HEK293 (cell line): ENCODE measurements around the gene PDE4B.

Experiments
- CTCF ChIA-PET: fragments of 350-600 bp; formaldehyde crosslinking; extraction: SDS; loops from one replicate; lab custom pipeline; 2021; ENCODE audit warnings: antibody characterized with exemption; lab: Yijun Ruan, JAX
- POLR2A ChIA-PET: fragments of 300-600 bp; formaldehyde crosslinking; extraction: SDS; loops from one replicate; lab custom pipeline; 2020; ENCODE audit warnings: antibody characterized with exemption, inconsistent platforms; lab: Yijun Ruan, JAX
- H3K27ac ChIP-seq: fragments of 200-500 bp; sonication (Bioruptor generic); 2 replicates; pipeline ENCODE4 v1.5.1; 2014; ENCODE audit warnings: low read depth, low read length, control low read depth, inconsistent platforms; ENCODE audit errors: extremely low read depth
- H3K36me3 ChIP-seq, 2 experiments: fragments of 200-500 bp in 1 of 2; sonication (Bioruptor generic) in 1 of 2; 1 replicate in 1 of 2; 2 replicates in 1 of 2; pipeline ENCODE4 v1.5.1; 2014 to 2017; ENCODE audit warnings: inconsistent platforms in 2 of 2, low read length in 2 of 2; ENCODE audit not compliant: control insufficient read depth in 2 of 2, insufficient read depth in 1 of 2
- H3K4me1 ChIP-seq: fragments of 200-500 bp; sonication (Bioruptor generic); 2 replicates; pipeline ENCODE4 v1.5.1; 2014; ENCODE audit warnings: mild to moderate bottlenecking, low read length, inconsistent platforms; ENCODE audit not compliant: control insufficient read depth, insufficient read depth
- H3K4me3 ChIP-seq: 2 replicates; pipeline ENCODE4 v1.5.1; 2011; ENCODE audit warnings: low read depth, mild to moderate bottlenecking, control low read depth, low read length, moderate library complexity
- H3K9me3 ChIP-seq: fragments of 200-500 bp; sonication (Bioruptor generic); 2 replicates; pipeline ENCODE4 v1.5.1; 2014; ENCODE audit warnings: low read depth, low read length, inconsistent platforms; ENCODE audit not compliant: control insufficient read depth, insufficient read depth
- FEZF1 ChIP-seq: fragments of 450-650 bp; formaldehyde crosslinking; IDR thresholded peaks from 2 replicates; pipeline ENCODE4 v1.5.1; 2016; ENCODE audit warnings: missing biosample characterization, missing genetic modification characterization
- MYNN ChIP-seq: fragments of 450-650 bp; formaldehyde crosslinking; IDR thresholded peaks from 2 replicates; pipeline ENCODE4 v1.5.1; 2016; ENCODE audit warnings: missing biosample characterization, missing genetic modification characterization, borderline replicate concordance
- OSR2 ChIP-seq: fragments of 450-650 bp; formaldehyde crosslinking; IDR thresholded peaks from 2 replicates; pipeline ENCODE4 v1.5.1; 2016; ENCODE audit warnings: missing biosample characterization, missing genetic modification characterization
- PATZ1 ChIP-seq: fragments of 450-650 bp; formaldehyde crosslinking; IDR thresholded peaks from 2 replicates; pipeline ENCODE4 v1.5.1; 2016; ENCODE audit warnings: missing biosample characterization, missing genetic modification characterization
- PRDM1 ChIP-seq: fragments of 450-650 bp; formaldehyde crosslinking; IDR thresholded peaks from 2 replicates; pipeline ENCODE4; 2016; ENCODE audit warnings: missing biosample characterization, missing genetic modification characterization
- PRDM6 ChIP-seq: fragments of 450-650 bp; formaldehyde crosslinking; IDR thresholded peaks from 2 replicates; pipeline ENCODE4 v1.5.1; 2017; ENCODE audit warnings: missing biosample characterization, missing genetic modification characterization
- ZBTB44 ChIP-seq: fragments of 450-650 bp; IDR thresholded peaks from 2 replicates; pipeline ENCODE4 v1.5.1; 2018; ENCODE audit warnings: missing biosample characterization, mild to moderate bottlenecking, missing genetic modification characterization
- ZBTB48 ChIP-seq: fragments of 450-650 bp; formaldehyde crosslinking; IDR thresholded peaks from 2 replicates; pipeline ENCODE4 v1.5.1; 2016; ENCODE audit warnings: missing biosample characterization, missing genetic modification characterization
- ZFP3 ChIP-seq: fragments of 450-650 bp; formaldehyde crosslinking; IDR thresholded peaks from 2 replicates; pipeline ENCODE4 v1.5.1; 2016; ENCODE audit warnings: low read depth, missing biosample characterization, missing genetic modification characterization
- ZNF398 ChIP-seq: fragments of 450-650 bp; formaldehyde crosslinking; IDR thresholded peaks from 2 replicates; pipeline ENCODE4 v1.5.1; 2017; ENCODE audit warnings: missing biosample characterization, missing genetic modification characterization
- ZNF473 ChIP-seq: fragments of 450-650 bp; formaldehyde crosslinking; IDR thresholded peaks from 2 replicates; pipeline ENCODE4 v1.5.1; 2017; ENCODE audit warnings: missing biosample characterization, missing genetic modification characterization
- ZNF629 ChIP-seq: fragments of 450-650 bp; formaldehyde crosslinking; IDR thresholded peaks from 2 replicates; pipeline ENCODE4 v1.5.1; 2017; ENCODE audit warnings: missing biosample characterization, missing genetic modification characterization
- ZNF654 ChIP-seq: fragments of 450-650 bp; formaldehyde crosslinking; IDR thresholded peaks from 2 replicates; pipeline ENCODE4 v1.5.1; 2016; ENCODE audit warnings: low read depth, missing biosample characterization, missing genetic modification characterization
- ZNF704 ChIP-seq: fragments of 450-650 bp; formaldehyde crosslinking; IDR thresholded peaks from 2 replicates; pipeline ENCODE4 v1.5.1; 2016; ENCODE audit warnings: missing biosample characterization, missing genetic modification characterization
- ZNF785 ChIP-seq: fragments of 450-650 bp; formaldehyde crosslinking; IDR thresholded peaks from 2 replicates; pipeline ENCODE4 v1.5.1; 2016; ENCODE audit warnings: missing biosample characterization, missing genetic modification characterization

The PDE4B gene

GRCh38 chr1:65997693-65998092, 205.0 kb downstream of the PDE4B start:
- Histone ChIP-seq H3K4me3 (no peak overlapping the region), H3K36me3 (no peaks in the 10 kb centered on the region), H3K4me1 (no peaks in the 10 kb centered on the region), H3K27ac (no peak overlapping the region), H3K9me3 (no peaks in the 10 kb centered on the region)
- CTCF ChIA-PET = interaction anchor here (0.5 to 0.6 kb wide), 2 partner anchors 115 to 229 kb away, joined by 3 to 4 read pairs; no protein-coding TSS in a partner anchor
- POLR2A ChIA-PET = no interaction called here
- TF ChIP-seq ZNF398 (tag by site-specific recombination) (no peak), ZFP3 (tag by site-specific recombination) (peak; percentile 70)

- Histone ChIP-seq H3K27ac (no peak overlapping the region), H3K9me3 (no peaks in the 10 kb centered on the region), H3K36me3 (no peaks in the 10 kb centered on the region), H3K4me3 (no peak overlapping the region), H3K4me1 (no peaks in the 10 kb centered on the region)
- CTCF ChIA-PET = interaction anchor here (0.9 kb wide), 1 partner anchor 13 kb away, joined by 3 read pairs; no protein-coding TSS in a partner anchor
- POLR2A ChIA-PET = no interaction called here
- TF ChIP-seq PATZ1 (tag by site-specific recombination) (no peak), PRDM1 (tag by site-specific recombination) (no peak), MYNN (tag by site-specific recombination) (no peak), ZNF704 (tag by site-specific recombination) (no peak)
Observed at GRCh38 chr1:65998763-65999583, 206.3 kb downstream of the PDE4B start.

GRCh38 chr1:66000033-66000637, 207.4 kb downstream of the PDE4B start:
- H3K9me3 ChIP-seq = no peaks in the 10 kb centered on the region

More at GRCh38 chr1:66000033-66000637, 207.4 kb downstream of the PDE4B start:
- CTCF ChIA-PET = interaction anchor here (0.6 to 1.0 kb wide), 3 partner anchors 10 to 312 kb away, joined by 3 to 5 read pairs (median 3); no protein-coding TSS in a partner anchor
- no peaks in the 10 kb centered on the region for H3K4me1 ChIP-seq
- no peak overlapping the region for H3K27ac ChIP-seq
- no peak for TF ChIP-seq ZNF473 (tag by site-specific recombination)
- no peak for TF ChIP-seq ZNF654 (tag by site-specific recombination)
- TF ChIP-seq PRDM6 (tag by site-specific recombination) = peak; percentile 77
- no peak for TF ChIP-seq ZBTB48 (tag by site-specific recombination)
- peak; percentile 78 for TF ChIP-seq FEZF1 (tag by site-specific recombination)
- peak; percentile 59; the same call in 1 of the 2 replicates for TF ChIP-seq ZNF629 (tag by site-specific recombination)
- TF ChIP-seq ZNF785 (tag by site-specific recombination) = no peak
- TF ChIP-seq ZBTB44 (tag by site-specific recombination) = peak; percentile 51; the same call in 1 of the 2 replicates
- TF ChIP-seq OSR2 = peak; percentile 11; the same call in 1 of the 2 replicates
- POLR2A ChIA-PET = no interaction called here
- no peak overlapping the region for H3K4me3 ChIP-seq
- no peaks in the 10 kb centered on the region for H3K36me3 ChIP-seq
